Measurements from ENCODE around the gene YPEL1. TPM values are rescaled to one million over a fixed set of nuclear protein-coding genes. Genes with fewer than 3 reads are reported as not detected.

YPEL1 gene
- total and polyA plus RNA-seq, 2 of the 13 experiments (the other 11 are each of a cell fraction or from before 2014, with no cell fraction given), result 0.33 to 2.5 TPM

GRCh38 chr22:21677606-21678443 is 57.8 kb downstream of the YPEL1 start (continued):
- peak; percentile 83; the same call in 1 of the 2 replicates for TF ChIP-seq ZBTB4 (CRISPR knock-in tag; IDR thresholded peaks at IDR 0.05; ENCODE audit: borderline replicate concordance)
- TF ChIP-seq MAZ (IDR thresholded peaks at IDR 0.05; ENCODE audit: borderline replicate concordance, low read depth, low read length), result no peak
- TF ChIP-seq MAZ (CRISPR knock-in tag; IDR thresholded peaks at IDR 0.05; ENCODE audit: low read depth), result peak; percentile 30; the same call in 1 of the 2 replicates
- TF ChIP-seq ZIK1 (CRISPR knock-in tag; IDR thresholded peaks at IDR 0.05; ENCODE audit: borderline replicate concordance, low read depth), result 0 out of 2 replicates have a peak, but pooled peaks have one; percentile 57
- TF ChIP-seq GZF1 (CRISPR knock-in tag; IDR thresholded peaks at IDR 0.05), result no peak
- TF ChIP-seq PATZ1 (CRISPR knock-in tag; IDR thresholded peaks at IDR 0.05), result peak; percentile 74
- peak; percentile 59; the same call in 1 of the 2 replicates for TF ChIP-seq ZNF580 (CRISPR knock-in tag; IDR thresholded peaks at IDR 0.05; ENCODE audit: borderline replicate concordance, low read depth)
- TF ChIP-seq MAX (IDR thresholded peaks at IDR 0.05), result peak; percentile 88
- TF ChIP-seq NONO (IDR thresholded peaks at IDR 0.05), result no peak
- peak; percentile 74 for TF ChIP-seq NONO (CRISPR knock-in tag; conservative IDR thresholded peaks at IDR 0.05)
- TF ChIP-seq MAFG (CRISPR knock-in tag; IDR thresholded peaks at IDR 0.05), result no peak
- TF ChIP-seq PRPF4 (IDR thresholded peaks at IDR 0.05; ENCODE audit: low read depth, low read length, poor library complexity, severe bottlenecking), result no peak
- no peak for TF ChIP-seq SRSF1 (optimal IDR thresholded peaks at IDR 0.05; ENCODE audit: low read depth, low read length)
- TF ChIP-seq MLXIP (CRISPR knock-in tag; IDR thresholded peaks at IDR 0.05; ENCODE audit: borderline replicate concordance), result no peak
- TF ChIP-seq THYN1 (CRISPR knock-in tag; IDR thresholded peaks at IDR 0.05; ENCODE audit: borderline replicate concordance, low read depth), result no peak

All from HepG2 (cell line).